Fibroblast of lung (primary cell): ENCODE results near the gene IGFL2. TPM values are rescaled to one million over a fixed set of nuclear protein-coding genes. Genes with fewer than 3 reads are reported as not detected.

ENCODE experiments used
- DNase-seq, 2 donors: peaks; one replicate each; pipeline versions ENCODE4 v3.0.0 to v3.0.0-alpha.2; 2010; ENCODE audit warnings: low read depth in 2 of 2
- H2AFZ ChIP-seq: 2 replicates; pipeline ENCODE4 v1.5.1; 2012; ENCODE audit warnings: low read length, control low read depth, inconsistent platforms
- H3K27ac ChIP-seq: 2 replicates; pipeline ENCODE4 v1.5.1; 2011; ENCODE audit warnings: low read length, control low read depth; ENCODE audit not compliant: insufficient read depth
- H3K27me3 ChIP-seq: 2 replicates; pipeline ENCODE4 v1.5.1; 2011; ENCODE audit warnings: mild to moderate bottlenecking, low read length; ENCODE audit not compliant: control insufficient read depth, insufficient read depth
- H3K36me3 ChIP-seq: 2 replicates; pipeline ENCODE4 v1.5.1; 2011; ENCODE audit warnings: low read length; ENCODE audit not compliant: control insufficient read depth, insufficient read depth
- H3K4me1 ChIP-seq: 2 replicates; pipeline ENCODE4 v1.5.1; 2011; ENCODE audit warnings: low read length; ENCODE audit not compliant: control insufficient read depth, insufficient read depth; ENCODE audit errors: extremely low read depth
- H3K4me2 ChIP-seq: 2 replicates; pipeline ENCODE4 v1.5.1; 2011; ENCODE audit warnings: low read length, control low read depth; ENCODE audit not compliant: insufficient read depth; ENCODE audit errors: extremely low read depth
- H3K4me3 ChIP-seq, 4 experiments: fragments of 200-600 bp in 1 of 4; sonication (generic) in 1 of 4; replicated peaks in 1 of 4; 2 replicates each; pipeline ENCODE4 v1.5.1; 2011 to 2016; ENCODE audit warnings: low read length in 4 of 4, low read depth in 3 of 4, mild to moderate bottlenecking in 3 of 4, control low read depth in 2 of 4, inconsistent platforms in 1 of 4, mixed read lengths in 1 of 4; ENCODE audit not compliant: insufficient read depth in 1 of 4; ENCODE audit errors: control extremely low read depth in 1 of 4
- H3K79me2 ChIP-seq: 2 replicates; pipeline ENCODE4 v1.5.1; 2012; ENCODE audit warnings: mild to moderate bottlenecking, low read length, inconsistent platforms; ENCODE audit not compliant: control insufficient read depth, insufficient read depth
- H3K9ac ChIP-seq: 2 replicates; pipeline ENCODE4 v1.5.1; 2011; ENCODE audit warnings: mild to moderate bottlenecking, low read length, control low read depth; ENCODE audit not compliant: insufficient read depth
- H3K9me3 ChIP-seq: 2 replicates; pipeline ENCODE4 v1.5.1; 2012; ENCODE audit warnings: low read depth, low read length; ENCODE audit not compliant: control insufficient read depth, insufficient read depth
- H4K20me1 ChIP-seq: 2 replicates; pipeline ENCODE4 v1.5.1; 2011; ENCODE audit warnings: low read length; ENCODE audit not compliant: control insufficient read depth, insufficient read depth; ENCODE audit errors: extremely low read depth
- CTCF ChIP-seq, 2 donors: IDR thresholded peaks in 1 of 2; conservative IDR thresholded peaks in 1 of 2; 1 replicate in 1 of 2; 2 replicates in 1 of 2; pipeline ENCODE4 v1.5.1; 2011 to 2012; ENCODE audit warnings: low read length in 2 of 2, control low read depth in 1 of 2, inconsistent platforms in 1 of 2, low read depth in 1 of 2, mild to moderate bottlenecking in 1 of 2
- EZH2 ChIP-seq: IDR thresholded peaks from 2 replicates; pipeline ENCODE4 v1.5.1; 2012; ENCODE audit warnings: low read length, control low read depth, mild to moderate bottlenecking; ENCODE audit errors: missing control alignments
- polyA plus RNA-seq, 2 donors: library from polyadenylated mRNA; depleted of rRNA in 1 of 2; stranded (reverse) in 1 of 2; unstranded in 1 of 2; fragments of >200 nt; gene quantifications; 2 replicates each; pipeline ENCODE4 v1.2.1, GENCODE V29; 2011 to 2012; ENCODE audit warnings: missing spikeins in 1 of 2
- total RNA-seq: library from RNA; depleted of rRNA; stranded (reverse); fragments of >200 nt; gene quantifications from 2 replicates; pipeline ENCODE4 v1.2.1, GENCODE V29; 2014

The IGFL2 gene
- total and polyA plus RNA-seq, 2 donors (not counting 1 experiment from before 2014, with no cell fraction given) = not detected

- peak overlapping the region; percentile 45 for H3K27ac ChIP-seq
- no peaks in the 10 kb centered on the region for H3K79me2 ChIP-seq
- no peak for DNase-seq
- peaks cover 6% of the 10 kb centered on the region for H3K4me1 ChIP-seq
- H3K9me3 ChIP-seq = no peaks in the 10 kb centered on the region
- TF ChIP-seq CTCF (conservative IDR thresholded peaks at IDR 0.05 in 1 of 2, IDR thresholded peaks at IDR 0.05 in 1 of 2; ENCODE audit: low read depth in 1 of 2, low read length in 2 of 2) (no peak), EZH2 (no peak)
- H3K27me3 ChIP-seq = no peaks in the 10 kb centered on the region
- no peaks in the 10 kb centered on the region for H4K20me1 ChIP-seq
- H3K9ac ChIP-seq = no peak overlapping the region
- H3K36me3 ChIP-seq = no peaks in the 10 kb centered on the region
- no peak overlapping the region for H3K4me2 ChIP-seq
- no peak overlapping the region for H2AFZ ChIP-seq
- H3K4me3 ChIP-seq = peak overlapping the region in 2 of 4 experiments; percentile 32 to 50
Measured at GRCh38 chr19:46132508-46133100, 15.4 kb upstream of the IGFL2 start.

- Histone ChIP-seq H3K9ac (no peak overlapping the region), H3K79me2 (no peaks in the 10 kb centered on the region), H3K27me3 (no peaks in the 10 kb centered on the region), H3K4me1 (peaks cover 6% of the 10 kb centered on the region), H2AFZ (peak overlapping the region; percentile 2), H3K4me3 (peak overlapping the region in 2 of 4 experiments; percentile 32 to 50), H3K36me3 (no peaks in the 10 kb centered on the region), H3K4me2 (no peak overlapping the region), H3K9me3 (no peaks in the 10 kb centered on the region), H3K27ac (peak overlapping the region; percentile 83), H4K20me1 (no peaks in the 10 kb centered on the region)
- TF ChIP-seq EZH2 = no peak
- no peak for TF ChIP-seq CTCF (conservative IDR thresholded peaks at IDR 0.05 in 1 of 2, IDR thresholded peaks at IDR 0.05 in 1 of 2; ENCODE audit: low read depth in 1 of 2, low read length in 2 of 2)
- DNase-seq = peak; percentile 96 to 100
Measured at GRCh38 chr19:46133101-46133627, 14.9 kb upstream of the IGFL2 start.

- peaks cover 3% of the 10 kb centered on the region for H3K27me3 ChIP-seq
- TF ChIP-seq CTCF (conservative IDR thresholded peaks at IDR 0.05 in 1 of 2, IDR thresholded peaks at IDR 0.05 in 1 of 2; ENCODE audit: low read depth in 1 of 2, low read length in 2 of 2) (no peak), EZH2 (no peak)
- peak; percentile 21 to 71 for DNase-seq
- no peak overlapping the region for H3K9ac ChIP-seq
- peak overlapping the region; percentile 83 for H3K27ac ChIP-seq
- H2AFZ ChIP-seq = no peak overlapping the region
- no peak overlapping the region for H3K4me2 ChIP-seq
- no peaks in the 10 kb centered on the region for H4K20me1 ChIP-seq
- H3K79me2 ChIP-seq = no peaks in the 10 kb centered on the region
- no peaks in the 10 kb centered on the region for H3K36me3 ChIP-seq
- H3K9me3 ChIP-seq = no peaks in the 10 kb centered on the region
- H3K4me1 ChIP-seq = peaks cover 6% of the 10 kb centered on the region
- no peak overlapping the region for H3K4me3 ChIP-seq
Measured at GRCh38 chr19:46133777-46134241, 14.2 kb upstream of the IGFL2 start.
